Stimulated activated memory B cell treated with anti-CD40 and anti-IgM and Interleukin-4, amounts not matched to agents 10 μg/mL and 1 μg/mL and 100 μg/mL, for 72 hours (primary cell): ENCODE results near the gene SMOC2.
"Not testable (repeated sequence)": the region's sequence is repeated elsewhere in the genome, so short reads cannot be mapped to it uniquely, and the experiment has no call there.

Experiments
- ATAC-seq: fragments of 150-1000 bp; cut with Tn5 transposase; 2 replicates; pipeline ENCODE4 v1.10.0; 2021
- H3K27ac Mint-ChIP-seq: one replicate; pipeline ENCODE4 v1.8.0; 2022; ENCODE audit warnings: mild to moderate bottlenecking, mixed read lengths
- H3K27me3 Mint-ChIP-seq: one replicate; pipeline ENCODE4 v1.8.0; 2022; ENCODE audit warnings: mixed read lengths
- H3K36me3 Mint-ChIP-seq: one replicate; pipeline ENCODE4 v1.8.0; 2022; ENCODE audit warnings: mixed read lengths
- H3K4me1 Mint-ChIP-seq: one replicate; pipeline ENCODE4 v1.8.0; 2022; ENCODE audit warnings: mixed read lengths
- H3K4me3 Mint-ChIP-seq: one replicate; pipeline ENCODE4 v1.8.0; 2022; ENCODE audit warnings: mild to moderate bottlenecking, moderate library complexity, mixed read lengths
- H3K9me3 Mint-ChIP-seq: one replicate; pipeline ENCODE4 v1.8.0; 2022; ENCODE audit warnings: mixed read lengths

Gene SMOC2

GRCh38 chr6:168525926-168526630 is 85.1 kb downstream of the SMOC2 start:
- Mint-ChIP-seq H3K36me3 (no peaks in the 10 kb centered on the region), H3K4me1 (no peaks in the 10 kb centered on the region), H3K9me3 (peaks cover 4% of the 10 kb centered on the region), H3K27me3 (peaks cover 15% of the 10 kb centered on the region), H3K4me3 (no peak overlapping the region), H3K27ac (no peak overlapping the region)
- no peak for ATAC-seq

GRCh38 chr6:168526841-168527281 is 85.9 kb downstream of the SMOC2 start:
- Mint-ChIP-seq H3K36me3 (no peaks in the 10 kb centered on the region), H3K27me3 (peaks cover 15% of the 10 kb centered on the region), H3K9me3 (peaks cover 4% of the 10 kb centered on the region), H3K4me3 (no peak overlapping the region), H3K4me1 (no peaks in the 10 kb centered on the region), H3K27ac (no peak overlapping the region)
- ATAC-seq = no peak

GRCh38 chr6:168527451-168528210 is 86.6 kb downstream of the SMOC2 start:
- H3K36me3 Mint-ChIP-seq = no peaks in the 10 kb centered on the region

GRCh38 chr6:168528474-168529095 is 87.6 kb downstream of the SMOC2 start:
- H3K27ac Mint-ChIP-seq = no peak overlapping the region
- peak; percentile 64 for ATAC-seq

More at GRCh38 chr6:168527451-168528210, 86.6 kb downstream of the SMOC2 start:
- no peak for ATAC-seq
- H3K27ac Mint-ChIP-seq = no peak overlapping the region
- H3K9me3 Mint-ChIP-seq = peaks cover 2% of the 10 kb centered on the region
- H3K4me1 Mint-ChIP-seq = no peaks in the 10 kb centered on the region
- H3K27me3 Mint-ChIP-seq = peaks cover 15% of the 10 kb centered on the region
- no peak overlapping the region for H3K4me3 Mint-ChIP-seq

GRCh38 chr6:168529214-168529613 is 88.2 kb downstream of the SMOC2 start:
- H3K9me3 Mint-ChIP-seq = no peaks in the 10 kb centered on the region

More at GRCh38 chr6:168528474-168529095, 87.6 kb downstream of the SMOC2 start:
- Mint-ChIP-seq H3K4me3 (no peak overlapping the region), H3K36me3 (no peaks in the 10 kb centered on the region), H3K9me3 (no peaks in the 10 kb centered on the region), H3K27me3 (peaks cover 15% of the 10 kb centered on the region), H3K4me1 (no peaks in the 10 kb centered on the region)

GRCh38 chr6:168530653-168531071 is 89.7 kb downstream of the SMOC2 start:
- no peak overlapping the region for H3K4me3 Mint-ChIP-seq
- no peak for ATAC-seq
- no peaks in the 10 kb centered on the region for H3K9me3 Mint-ChIP-seq
- H3K27me3 Mint-ChIP-seq = peaks cover 4% of the 10 kb centered on the region
- H3K36me3 Mint-ChIP-seq = no peaks in the 10 kb centered on the region
- no peaks in the 10 kb centered on the region for H3K4me1 Mint-ChIP-seq
- H3K27ac Mint-ChIP-seq = no peak overlapping the region

More at GRCh38 chr6:168529214-168529613, 88.2 kb downstream of the SMOC2 start:
- H3K27me3 Mint-ChIP-seq = peaks cover 15% of the 10 kb centered on the region
- no peaks in the 10 kb centered on the region for H3K36me3 Mint-ChIP-seq
- no peaks in the 10 kb centered on the region for H3K4me1 Mint-ChIP-seq
- no peak overlapping the region for H3K27ac Mint-ChIP-seq
- no peak overlapping the region for H3K4me3 Mint-ChIP-seq
- ATAC-seq = no peak

GRCh38 chr6:168532070-168532469 is 91.1 kb downstream of the SMOC2 start:
- Mint-ChIP-seq H3K27me3 (no peaks in the 10 kb centered on the region), H3K27ac (no peak overlapping the region), H3K4me3 (no peak overlapping the region), H3K4me1 (no peaks in the 10 kb centered on the region), H3K9me3 (no peaks in the 10 kb centered on the region), H3K36me3 (no peaks in the 10 kb centered on the region)
- ATAC-seq = no peak

- H3K9me3 Mint-ChIP-seq = no peaks in the 10 kb centered on the region
- H3K4me3 Mint-ChIP-seq = no peak overlapping the region
- H3K36me3 Mint-ChIP-seq = no peaks in the 10 kb centered on the region
- no peak overlapping the region for H3K27ac Mint-ChIP-seq
- peaks cover 10% of the 10 kb centered on the region for H3K27me3 Mint-ChIP-seq
- ATAC-seq = no peak
- no peaks in the 10 kb centered on the region for H3K4me1 Mint-ChIP-seq
Measured at GRCh38 chr6:168533414-168533813, 92.4 kb downstream of the SMOC2 start.

- no peak overlapping the region for H3K27ac Mint-ChIP-seq
- H3K9me3 Mint-ChIP-seq = no peaks in the 10 kb centered on the region
- peaks cover 17% of the 10 kb centered on the region for H3K27me3 Mint-ChIP-seq
- no peak overlapping the region for H3K4me3 Mint-ChIP-seq
- ATAC-seq = no peak
- H3K4me1 Mint-ChIP-seq = no peaks in the 10 kb centered on the region
- no peaks in the 10 kb centered on the region for H3K36me3 Mint-ChIP-seq
Measured at GRCh38 chr6:168534265-168534664, 93.3 kb downstream of the SMOC2 start.

- H3K4me1 Mint-ChIP-seq = no peaks in the 10 kb centered on the region
- no peak for ATAC-seq
- no peak overlapping the region for H3K27ac Mint-ChIP-seq
- H3K36me3 Mint-ChIP-seq = no peaks in the 10 kb centered on the region
- H3K9me3 Mint-ChIP-seq = no peaks in the 10 kb centered on the region
- H3K27me3 Mint-ChIP-seq = peaks cover 32% of the 10 kb centered on the region
- H3K4me3 Mint-ChIP-seq = no peak overlapping the region
Measured at GRCh38 chr6:168535711-168536110, 94.7 kb downstream of the SMOC2 start.

GRCh38 chr6:168536196-168536595 is 95.2 kb downstream of the SMOC2 start:
- no peak overlapping the region for H3K4me3 Mint-ChIP-seq
- ATAC-seq = no peak
- H3K27ac Mint-ChIP-seq = no peak overlapping the region
- H3K9me3 Mint-ChIP-seq = no peaks in the 10 kb centered on the region
- H3K36me3 Mint-ChIP-seq = no peaks in the 10 kb centered on the region
- H3K27me3 Mint-ChIP-seq = peaks cover 32% of the 10 kb centered on the region
- H3K4me1 Mint-ChIP-seq = no peaks in the 10 kb centered on the region

GRCh38 chr6:168536665-168537539 is 95.9 kb downstream of the SMOC2 start:
- Mint-ChIP-seq H3K4me1 (no peaks in the 10 kb centered on the region), H3K36me3 (no peaks in the 10 kb centered on the region), H3K27ac (no peak overlapping the region), H3K27me3 (peaks cover 32% of the 10 kb centered on the region), H3K9me3 (no peaks in the 10 kb centered on the region), H3K4me3 (no peak overlapping the region)
- ATAC-seq = peak; percentile 4

GRCh38 chr6:168537540-168537884 is 96.5 kb downstream of the SMOC2 start:
- no peak for ATAC-seq
- no peak overlapping the region for H3K27ac Mint-ChIP-seq
- no peaks in the 10 kb centered on the region for H3K9me3 Mint-ChIP-seq

GRCh38 chr6:168538188-168538891 is 97.4 kb downstream of the SMOC2 start:
- H3K9me3 Mint-ChIP-seq, H3K4me3 Mint-ChIP-seq, H3K27ac Mint-ChIP-seq, ATAC-seq, H3K4me1 Mint-ChIP-seq, H3K36me3 Mint-ChIP-seq: not testable (repeated sequence)
- H3K27me3 Mint-ChIP-seq = peaks cover 32% of the 10 kb centered on the region

More at GRCh38 chr6:168537540-168537884, 96.5 kb downstream of the SMOC2 start:
- Mint-ChIP-seq H3K27me3 (peaks cover 32% of the 10 kb centered on the region), H3K4me1 (no peaks in the 10 kb centered on the region), H3K4me3 (no peak overlapping the region), H3K36me3 (no peaks in the 10 kb centered on the region)
